C1 segment of cervical spinal cord (tissue), 14 donors: Measurements from ENCODE around the gene KLHL22.
A peak's percentile ranks its signal among the peaks of the same experiment; 100 is the strongest.

ENCODE experiments used
- DNase-seq, 14 donors: peaks; one replicate each; lab custom pipeline; 2025; lab: John Stamatoyannopoulos, UW

Gene KLHL22

DNA sequence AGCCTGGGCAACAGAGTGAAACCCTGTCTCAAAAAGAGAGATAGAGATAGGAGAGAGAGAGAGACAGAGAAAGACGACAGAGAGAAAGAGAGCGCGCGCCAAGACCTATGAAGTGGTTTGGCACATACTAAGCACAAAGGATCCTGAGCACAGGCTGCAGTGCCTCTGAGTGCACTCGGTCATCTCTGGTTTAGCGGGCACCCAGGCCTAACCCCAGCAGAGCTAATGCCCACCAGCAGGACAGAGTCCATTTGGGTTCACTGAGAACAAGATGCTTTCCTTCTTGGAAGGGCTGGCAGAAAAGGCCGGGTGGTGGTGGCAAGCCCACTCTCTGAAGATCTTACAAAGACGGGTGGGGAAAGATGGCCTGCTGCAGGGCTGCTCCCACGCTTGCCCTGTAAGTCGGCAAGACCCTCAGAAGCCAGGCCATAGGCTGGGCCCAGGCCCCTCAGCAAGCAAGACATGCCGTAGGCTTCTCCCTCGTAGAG lies 61.3 kb downstream of the KLHL22 start:
- no peak for DNase-seq

DNA sequence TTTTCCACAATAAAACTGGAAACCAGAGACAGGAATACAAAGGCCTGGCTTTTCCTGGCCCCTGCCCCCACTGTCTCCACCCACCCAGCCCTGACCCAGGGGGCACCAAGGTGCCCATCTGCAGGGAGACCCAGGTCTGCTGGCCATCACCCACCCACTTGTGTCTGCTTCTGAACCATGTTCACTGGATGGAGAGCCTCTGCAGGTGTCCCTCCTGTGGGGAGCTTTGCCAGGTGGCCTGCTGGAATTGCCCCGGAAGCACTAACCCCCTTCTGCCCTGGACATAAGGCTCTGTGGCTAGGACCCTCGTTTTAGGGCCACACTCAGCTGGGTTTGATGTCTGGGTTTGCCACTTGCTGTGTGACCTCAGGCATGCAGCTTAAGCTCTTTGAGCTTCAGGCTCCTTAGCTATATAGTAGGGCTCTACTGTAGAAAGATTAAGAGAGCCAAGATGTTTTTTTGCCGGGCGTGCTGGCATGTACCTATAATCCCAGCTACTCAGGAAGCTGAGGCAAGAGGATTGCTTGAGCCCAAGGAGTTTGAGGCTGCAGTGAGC lies 61.8 kb downstream of the KLHL22 start:
- DNase-seq, result no peak

GRCh38 chr22:20433191-20433590 lies 62.4 kb downstream of the KLHL22 start:
- no peak for DNase-seq

- no peak for DNase-seq
These were observed 63.3 kb downstream of the KLHL22 start for GRCh38 chr22:20432244-20432686.

DNA sequence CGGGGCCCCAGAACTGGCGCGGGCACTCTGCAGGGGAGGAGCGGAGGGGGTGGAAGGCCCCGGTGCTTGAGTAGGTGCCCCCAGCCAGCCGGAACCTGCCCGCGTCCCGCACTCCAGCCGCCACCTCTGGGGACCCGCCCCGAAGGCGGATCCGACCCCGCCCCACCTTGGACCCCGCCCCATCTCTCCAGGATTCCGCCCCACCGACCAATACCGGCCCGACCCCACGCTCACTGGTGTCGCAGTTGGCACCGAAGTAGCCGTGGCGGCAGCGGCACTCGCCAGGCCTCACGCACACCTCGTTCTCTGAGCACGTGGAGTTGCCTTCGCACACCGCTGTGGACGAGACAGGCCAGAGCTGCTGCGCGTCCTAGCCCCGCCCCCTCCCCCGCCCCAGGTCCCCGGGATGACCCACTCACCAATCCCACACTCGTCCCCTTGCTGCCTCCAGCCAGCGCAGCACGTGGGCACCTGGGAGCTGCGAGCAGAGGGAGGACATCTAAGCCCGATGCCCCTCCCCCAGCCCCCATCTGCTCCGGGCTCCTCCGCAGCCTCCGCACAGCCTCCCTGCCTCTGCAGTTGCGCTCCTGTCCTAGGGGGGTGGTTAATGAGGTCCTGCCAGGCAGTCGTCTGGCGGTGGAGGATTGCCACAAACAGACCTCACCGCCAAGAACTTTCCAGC lies 63.9 kb downstream of the KLHL22 start:
- no peak for DNase-seq

GRCh38 chr22:20430720-20431510 lies 64.7 kb downstream of the KLHL22 start:
- no peak for DNase-seq

GRCh38 chr22:20430101-20430719 lies 65.4 kb downstream of the KLHL22 start:
- DNase-seq, result no peak

DNA sequence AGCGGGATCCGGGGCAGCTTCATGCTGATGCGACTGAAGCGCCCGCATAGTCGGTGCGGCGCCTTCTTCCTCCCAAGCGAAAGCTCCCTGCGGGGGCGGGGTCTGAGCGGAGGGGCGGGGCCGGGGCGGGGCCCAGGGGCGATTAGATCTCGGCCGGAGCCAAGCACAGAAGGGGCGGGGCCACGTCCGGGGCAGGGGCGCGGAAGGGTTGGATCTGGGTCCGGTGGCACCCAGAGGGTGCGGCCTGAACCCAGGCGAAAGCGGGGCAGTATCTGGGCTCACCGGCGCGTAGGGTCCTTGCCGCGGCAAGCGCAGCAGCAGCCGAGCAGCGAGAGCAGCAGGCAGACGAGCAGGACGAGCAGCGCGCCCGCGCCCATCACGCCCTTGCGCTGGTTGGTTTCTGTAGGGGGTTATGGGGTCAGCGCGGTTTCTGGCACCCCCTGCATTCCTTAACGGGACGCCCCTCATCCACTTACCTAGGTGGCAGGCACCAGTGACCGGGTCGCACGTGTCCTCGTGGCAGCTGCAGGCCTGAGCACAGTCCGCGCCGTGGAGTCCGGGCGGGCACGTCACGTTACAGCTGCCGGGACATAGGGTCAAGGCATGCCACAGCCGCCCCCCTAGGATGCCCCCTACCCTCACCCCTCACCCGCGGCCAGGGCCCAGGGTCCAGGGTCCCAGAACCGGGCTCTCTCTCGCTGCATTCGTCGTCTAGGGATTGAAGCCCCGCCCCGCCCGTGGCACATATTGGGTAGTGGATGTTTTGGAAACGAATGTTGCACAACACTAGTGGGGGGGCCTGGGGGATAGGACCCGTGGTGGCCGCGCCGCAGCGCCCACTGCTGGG lies 66.1 kb downstream of the KLHL22 start:
- peak in 2 of 14 donors; percentile 8 to 13 for DNase-seq

GRCh38 chr22:20428496-20429253 lies 66.9 kb downstream of the KLHL22 start:
- no peak for DNase-seq

GRCh38 chr22:20427945-20428417 lies 67.6 kb downstream of the KLHL22 start:
- no peak for DNase-seq

GRCh38 chr22:20427104-20427944 lies 68.3 kb downstream of the KLHL22 start:
- DNase-seq, result no peak

GRCh38 chr22:20426259-20426615 lies 69.4 kb downstream of the KLHL22 start:
- DNase-seq, result no peak

DNA sequence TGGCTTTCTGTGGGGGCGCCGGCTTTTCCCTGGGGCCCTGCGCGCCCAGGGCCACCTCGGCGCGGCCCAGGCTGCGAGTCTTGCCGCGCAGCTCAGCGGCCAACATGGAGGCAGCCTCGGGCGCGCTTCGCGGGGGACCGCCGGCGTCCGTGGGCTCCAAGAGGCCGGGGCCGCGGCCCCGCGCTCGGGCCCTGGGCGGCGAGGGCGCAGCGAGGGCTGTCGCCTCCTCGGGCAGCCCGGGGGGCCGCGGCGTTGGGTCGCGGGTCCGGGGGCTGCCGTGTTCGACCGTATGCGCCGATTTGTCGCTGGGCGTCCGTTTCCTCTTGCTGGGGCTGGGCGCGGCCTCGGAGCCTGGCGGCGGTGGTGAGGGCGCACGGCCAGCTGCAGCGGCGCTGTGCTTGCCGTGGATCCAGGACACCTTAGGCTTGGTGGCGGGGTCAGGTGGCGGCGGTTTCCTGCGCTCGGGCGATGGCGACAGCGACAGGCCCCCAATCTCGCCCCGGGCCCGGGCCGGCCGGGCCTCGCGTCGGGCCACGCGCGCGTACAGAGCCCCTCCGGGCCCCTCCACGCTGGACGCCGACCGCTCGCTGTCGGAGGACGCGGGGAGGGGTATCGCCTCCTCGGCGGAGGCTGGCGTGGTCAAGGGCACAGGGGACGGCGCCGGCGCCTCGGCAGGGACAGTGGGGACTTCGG lies 69.9 kb downstream of the KLHL22 start:
- no peak for DNase-seq

DNA sequence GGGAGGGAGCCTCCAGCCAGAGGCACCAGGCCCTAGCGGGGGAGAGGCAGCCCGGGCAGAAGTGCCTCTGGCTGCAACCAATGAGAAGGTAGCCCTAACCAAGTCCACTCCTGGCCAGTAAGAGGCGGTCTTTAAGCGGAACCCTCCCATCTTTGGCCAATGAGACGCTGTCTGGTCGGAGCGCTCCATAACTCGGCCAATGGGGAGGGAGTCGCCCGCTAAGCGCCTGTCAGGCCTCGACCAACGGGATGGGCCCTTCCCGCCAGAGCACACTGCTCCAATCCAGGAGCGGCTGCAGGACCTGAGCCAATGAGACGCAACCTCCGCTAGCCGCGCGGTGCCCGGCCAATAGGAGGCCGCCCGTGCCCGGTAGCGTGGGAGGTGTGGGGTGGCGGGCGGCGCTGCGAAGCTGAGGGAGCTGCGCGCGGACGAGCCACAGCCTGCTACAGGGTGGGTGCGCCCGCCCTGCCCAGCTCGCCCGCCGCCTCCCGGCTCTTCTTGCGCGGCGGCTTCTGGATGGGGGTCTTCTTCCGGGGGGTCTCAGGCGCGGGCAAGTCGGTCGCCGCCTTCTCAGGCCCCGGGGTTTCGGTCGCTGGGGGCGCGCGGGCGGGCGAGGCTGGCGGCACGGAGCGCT lies 70.5 kb downstream of the KLHL22 start:
- DNase-seq, result peak in 1 of 14 donors; percentile 67

- no peak for DNase-seq
These were observed 71.0 kb downstream of the KLHL22 start for GRCh38 chr22:20424568-20424931.

GRCh38 chr22:20423906-20424551 lies 71.6 kb downstream of the KLHL22 start:
- peak in 7 of 14 donors; percentile 6 to 56 (median 37) for DNase-seq

DNA sequence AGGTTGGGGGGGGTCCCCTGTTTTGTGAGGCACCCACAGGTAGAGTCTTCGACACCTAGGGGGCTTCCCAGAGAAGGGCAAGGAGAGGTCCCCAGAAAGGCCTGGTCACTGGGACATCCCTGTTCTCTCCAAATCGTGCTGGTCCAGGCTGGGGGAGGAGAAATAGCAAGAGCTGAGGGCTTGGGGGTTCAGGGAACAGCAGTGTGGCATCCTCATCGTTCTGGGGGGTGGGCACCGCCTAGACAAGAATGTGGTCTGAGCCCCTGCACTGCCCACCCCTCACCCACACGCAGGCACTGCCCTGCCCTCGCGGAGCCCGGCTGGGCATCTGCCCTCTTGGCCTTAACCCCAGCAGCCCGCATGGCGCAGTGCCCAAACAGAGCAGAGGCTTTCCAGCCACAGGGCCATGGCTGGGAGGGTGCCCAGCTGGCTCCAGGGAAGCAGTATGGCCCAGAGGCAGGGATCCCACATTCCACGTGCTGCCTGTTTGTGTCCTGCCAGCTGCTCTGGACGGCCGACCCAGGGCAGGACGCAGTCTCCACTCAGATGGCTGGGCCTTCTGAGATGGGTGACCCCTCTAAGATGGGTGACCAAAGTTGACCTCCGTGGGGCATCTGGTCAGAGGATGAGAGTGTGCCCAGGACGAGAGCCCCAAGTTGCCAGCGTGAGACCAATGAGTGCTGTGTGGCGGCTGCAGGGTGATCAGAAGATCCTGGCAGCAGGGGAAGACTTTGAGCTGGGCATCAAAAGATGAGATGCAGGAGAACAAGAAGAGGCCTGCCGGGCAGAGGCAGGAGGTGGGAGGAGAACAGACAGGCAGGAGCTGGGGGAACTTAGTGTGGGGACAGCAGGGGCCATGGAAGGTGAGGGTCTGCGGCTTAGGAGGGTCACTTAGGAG lies 72.3 kb downstream of the KLHL22 start:
- DNase-seq, result peak in 12 of 14 donors; percentile 38 to 87 (median 74)
